DND-41 (cell line): Measurements from ENCODE around the gene NINJ1.

Experiments used
- EZH2 ChIP-seq: IDR thresholded peaks from 3 replicates; pipeline ENCODE4 v1.6.1; 2012; ENCODE audit warnings: borderline replicate concordance, low read depth, mild to moderate bottlenecking, moderate library complexity, low read length, inconsistent platforms; ENCODE audit not compliant: severe bottlenecking
- TF ChIP-seq, protein P1 (sequence below): IDR thresholded peaks from 2 replicates; pipeline ENCODE4 v1.5.1; 2012; ENCODE audit warnings: borderline replicate concordance, low read length, moderate library complexity, mild to moderate bottlenecking; ENCODE audit not compliant: poor library complexity, severe bottlenecking; ENCODE audit errors: extremely low read depth

DNA sequence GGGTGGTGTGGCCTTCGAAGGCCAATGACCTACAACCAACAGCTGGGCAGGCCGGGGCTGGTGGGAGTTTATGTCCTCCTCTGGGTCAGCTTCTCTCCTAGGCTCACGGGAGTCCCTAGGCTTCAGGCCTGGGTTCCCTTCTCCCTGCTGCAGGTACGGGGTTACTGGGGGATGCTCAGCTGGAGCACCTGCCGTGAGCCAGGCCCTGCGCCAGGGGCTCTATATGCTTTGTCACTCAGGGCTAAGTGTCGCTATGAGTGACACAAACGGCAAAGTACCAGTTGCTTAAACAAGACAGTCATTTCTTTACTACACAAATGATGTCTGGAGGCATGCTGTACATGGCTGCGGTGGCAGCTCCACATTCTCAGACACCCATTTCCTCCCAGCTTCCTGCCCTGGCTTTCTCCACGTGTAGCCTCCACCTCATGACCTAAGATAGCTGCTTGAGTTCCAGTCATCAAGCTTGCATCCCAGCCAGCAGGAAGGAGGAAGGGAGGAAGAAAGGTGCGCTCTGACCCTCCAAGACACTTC, 22.5 kb upstream of the NINJ1 start:
- TF ChIP-seq, protein P1, sequence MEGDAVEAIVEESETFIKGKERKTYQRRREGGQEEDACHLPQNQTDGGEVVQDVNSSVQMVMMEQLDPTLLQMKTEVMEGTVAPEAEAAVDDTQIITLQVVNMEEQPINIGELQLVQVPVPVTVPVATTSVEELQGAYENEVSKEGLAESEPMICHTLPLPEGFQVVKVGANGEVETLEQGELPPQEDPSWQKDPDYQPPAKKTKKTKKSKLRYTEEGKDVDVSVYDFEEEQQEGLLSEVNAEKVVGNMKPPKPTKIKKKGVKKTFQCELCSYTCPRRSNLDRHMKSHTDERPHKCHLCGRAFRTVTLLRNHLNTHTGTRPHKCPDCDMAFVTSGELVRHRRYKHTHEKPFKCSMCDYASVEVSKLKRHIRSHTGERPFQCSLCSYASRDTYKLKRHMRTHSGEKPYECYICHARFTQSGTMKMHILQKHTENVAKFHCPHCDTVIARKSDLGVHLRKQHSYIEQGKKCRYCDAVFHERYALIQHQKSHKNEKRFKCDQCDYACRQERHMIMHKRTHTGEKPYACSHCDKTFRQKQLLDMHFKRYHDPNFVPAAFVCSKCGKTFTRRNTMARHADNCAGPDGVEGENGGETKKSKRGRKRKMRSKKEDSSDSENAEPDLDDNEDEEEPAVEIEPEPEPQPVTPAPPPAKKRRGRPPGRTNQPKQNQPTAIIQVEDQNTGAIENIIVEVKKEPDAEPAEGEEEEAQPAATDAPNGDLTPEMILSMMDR, result no peak
- no peak for TF ChIP-seq EZH2
